Aorta (tissue), 5 donors: ENCODE results near the gene RANBP10. TPM values are rescaled to one million over a fixed set of nuclear protein-coding genes. Genes with fewer than 3 reads are reported as not detected.

Experiments used
- ATAC-seq: fragments of 200-7000 bp; cut with Tn5 transposase; one replicate; pipeline ENCODE4 v1.9.1; 2022; ENCODE audit warnings: moderate library complexity; ENCODE audit not compliant: low FRiP score
- DNase-seq, 2 donors: peaks; one replicate each; pipeline ENCODE4 v3.0.0-alpha.2; 2020
- H3K27ac ChIP-seq, 2 donors: one replicate each; pipeline ENCODE4 v1.5.1; 2013; ENCODE audit warnings: low read length in 2 of 2, mild to moderate bottlenecking in 2 of 2, moderate library complexity in 2 of 2, control low read depth in 1 of 2, inconsistent platforms in 1 of 2, low read depth in 1 of 2
- H3K27me3 ChIP-seq, 2 donors: one replicate each; pipeline ENCODE4 v1.6.1; 2013; ENCODE audit warnings: control low read depth in 1 of 2, low read length in 1 of 2, mild to moderate bottlenecking in 1 of 2, moderate library complexity in 1 of 2; ENCODE audit not compliant: insufficient read depth in 2 of 2, control insufficient read depth in 1 of 2
- H3K36me3 ChIP-seq, 2 donors: one replicate each; pipeline ENCODE4 v1.6.1; 2013; ENCODE audit warnings: control low read depth in 1 of 2, low read length in 1 of 2, mild to moderate bottlenecking in 1 of 2; ENCODE audit not compliant: insufficient read depth in 2 of 2, control insufficient read depth in 1 of 2
- H3K4me1 ChIP-seq, 2 donors: one replicate each; pipeline ENCODE4 v1.6.1; 2013; ENCODE audit warnings: low read length in 2 of 2, control low read depth in 1 of 2, mild to moderate bottlenecking in 1 of 2, moderate library complexity in 1 of 2; ENCODE audit not compliant: insufficient read depth in 2 of 2, control insufficient read depth in 1 of 2
- H3K4me3 ChIP-seq, 2 donors: one replicate each; pipeline ENCODE4 v1.5.1; 2013; ENCODE audit warnings: low read length in 2 of 2, control low read depth in 1 of 2, mild to moderate bottlenecking in 1 of 2
- H3K9me3 ChIP-seq: one replicate; pipeline ENCODE4 v1.6.1; 2013; ENCODE audit warnings: mild to moderate bottlenecking, low read length; ENCODE audit not compliant: control insufficient read depth
- WGBS, 2 donors: extraction: QIAGEN DNeasy Blood & Tissue Kit; methylation state at CpG; one replicate each; pipeline ENCODE4 v1.1.7; 2013; 5-methylcytosine and 5-hydroxymethylcytosine counted together
- intact Hi-C, 2 donors: fragments of 100-400 bp; cut with DNase I; formaldehyde crosslinking; loops; one replicate each; pipeline versions ENCODE4 v1.14.2 to v1.15.0; 2022
- long read RNA-seq, 2 donors: library from polyadenylated mRNA; unstranded; transcript quantifications; one replicate each; pipeline ENCODE4 v2.0.0, GENCODE V29; 2020 to 2021
- polyA plus RNA-seq, 2 donors: library from polyadenylated mRNA; stranded (reverse); fragments of 200-250 nt; gene quantifications; one replicate each; pipeline ENCODE4 v1.2.3, GENCODE V29; 2013
- total RNA-seq, 2 donors: library from RNA; stranded (reverse); fragmentation: NEBNext Ultra II Directional; extraction: Animal tissue kit (Norgen Biotek cat#: 25700); gene quantifications; one replicate each; pipeline ENCODE4 v1.2.1, GENCODE V29; 2021
- donor health status: healthy with polysubstance abuse.
- donor health status: Bipolar disorder and iron deficiency.
- donor health status: DM: no; HTN: no; CAD: no.
- donor health status: DM: no; HTN: no; CAD: no.
- donor health status: DM: yes; HTN: yes; CAD: no.

Gene RANBP10
- total RNA-seq (10 to 100 TPM; 17.7 to 21.6 TPM), polyA plus RNA-seq (10 to 100 TPM in 1 of 2 donors, 1 to 10 TPM in 1; 5.5 to 11.9 TPM)
- long read RNA-seq, donor 1, full-length matches to known transcripts = 16 of 42 reads
- long read RNA-seq, donor 1, partial matches to known transcripts = 9 of 42 reads
- long read RNA-seq, donor 1, other reads (novel, unspliced or antisense) = 17 of 42 reads
- long read RNA-seq, donor 2, full-length matches to known transcripts = 1 of 8 reads
- long read RNA-seq, donor 2, partial matches to known transcripts = 2 of 8 reads
- long read RNA-seq, donor 2, other reads (novel, unspliced or antisense) = 5 of 8 reads

DNA sequence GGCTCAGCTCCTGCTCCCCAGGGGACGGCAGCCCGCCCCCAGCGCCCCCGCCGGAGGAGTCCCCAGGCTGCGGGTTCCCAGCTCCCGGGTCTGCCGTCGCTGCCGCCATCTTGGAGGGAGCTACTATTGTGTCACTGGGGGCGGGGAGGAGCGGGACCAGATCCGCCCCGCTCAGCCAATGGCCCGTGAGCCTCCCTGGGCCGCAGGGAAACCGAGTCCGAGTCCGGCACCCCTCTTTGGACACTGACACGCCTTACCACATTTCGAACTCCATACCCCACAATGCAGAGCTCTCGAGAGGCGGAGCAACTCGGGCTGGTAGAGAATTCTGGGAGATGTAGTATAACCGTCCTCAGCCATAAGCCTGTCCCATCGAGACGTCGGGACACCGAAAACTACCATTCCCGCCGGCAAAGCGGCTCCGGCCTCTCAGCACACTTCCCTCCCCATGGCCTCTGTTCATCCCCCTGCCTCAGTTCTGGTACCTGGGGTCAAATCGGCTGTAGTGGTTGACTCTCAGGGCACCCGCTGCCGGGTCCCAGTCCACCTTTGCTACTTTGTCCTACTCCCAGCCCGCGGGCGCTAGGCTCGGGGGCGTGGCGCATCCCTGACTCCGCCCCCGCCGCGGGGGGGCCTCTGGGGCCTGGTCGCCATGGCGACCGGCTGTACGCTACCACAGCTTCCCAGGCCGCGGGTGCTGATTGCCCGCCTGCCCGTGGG lies at the start of gene RANBP10, which contains the start of gene TSNAXIP1:
Gene RANBP10, minus strand, starts transcription at position 133 of the 720 bp plus-strand sequence. Its CDS starts 24 bp downstream, at position 109.
Gene TSNAXIP1, plus strand, starts transcription at position 462 of the 720 bp plus-strand sequence. CDS start 261 bp downstream, outside the sequence.
- Histone ChIP-seq H3K27me3 (no peaks in the 10 kb centered on the region), H3K4me1 (no peaks in the 10 kb centered on the region), H3K27ac (peak within 1 kb of the TSS in 1 of 2 donors; percentile 21), H3K4me3 (peak within 1 kb of the TSS; percentile 49 to 87), H3K9me3 (no peaks in the 10 kb centered on the region), H3K36me3 (no peaks in the 10 kb centered on the region)
- intact Hi-C loops = loop anchor here in 1 of 2 donors (5.0 kb wide), 1 partner anchor 36 kb away; the partner anchor contains the start of gene THAP11
- peak; percentile 98 to 99 for DNase-seq
- WGBS, 2 donors = 0 to 1% methylated on average over 49 to 54 of the region's 54 CpGs
- ATAC-seq = peak; percentile 98

DNA sequence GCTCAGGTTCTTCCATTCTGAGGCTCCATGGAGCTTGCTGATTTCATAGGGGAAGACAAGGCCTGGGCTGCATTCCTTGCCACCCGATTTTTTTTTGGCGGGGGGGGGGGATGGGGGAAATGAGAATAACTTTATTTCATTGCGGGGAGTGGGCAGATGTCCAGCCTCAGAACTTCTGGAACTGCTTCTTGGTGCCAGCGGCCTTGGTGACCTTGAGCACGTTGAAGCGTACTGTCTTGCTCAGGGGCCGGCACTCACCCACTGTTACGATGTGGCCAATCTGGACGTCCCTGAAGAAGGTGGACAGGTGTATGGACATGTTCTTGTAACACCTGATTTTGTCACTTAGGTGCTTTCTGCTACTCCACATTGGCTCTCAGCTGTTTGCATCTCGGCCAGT lies 49.4 kb upstream of the RANBP10 start:
- 70 to 74% methylated on average over 10 of the region's 10 CpGs for WGBS, 2 donors
- H3K4me1 ChIP-seq = no peaks in the 10 kb centered on the region
- no peak for ATAC-seq

DNA sequence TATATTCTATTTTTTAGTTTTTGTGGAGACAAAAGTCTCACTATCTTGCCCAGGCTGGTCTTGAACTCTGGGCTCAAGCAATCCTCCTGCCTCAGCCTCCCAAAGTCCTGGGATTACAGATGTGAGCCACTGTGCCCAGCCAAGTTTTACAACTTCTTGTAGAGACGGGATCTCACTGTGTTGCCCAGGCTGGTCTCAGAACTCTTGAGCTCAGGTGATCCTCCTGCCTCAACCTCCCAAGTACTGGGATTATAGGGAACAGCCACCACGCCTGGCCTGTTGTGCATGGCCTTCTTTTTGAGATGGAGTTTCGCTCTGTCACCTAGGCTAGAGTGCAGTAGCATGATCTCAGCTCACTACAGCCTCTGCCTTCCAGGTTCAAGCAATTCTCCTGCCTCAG lies 47.3 kb upstream of the RANBP10 start:
- 96 to 97% methylated on average over 3 of the region's 3 CpGs for WGBS, 2 donors

More for the DNA sequence above, 49.4 kb upstream of the RANBP10 start:
- Histone ChIP-seq H3K9me3 (no peaks in the 10 kb centered on the region), H3K27me3 (no peaks in the 10 kb centered on the region), H3K36me3 (no peaks in the 10 kb centered on the region), H3K4me3 (no peak overlapping the region), H3K27ac (no peak overlapping the region)
- intact Hi-C loops = no loop called here
- no peak for DNase-seq

DNA sequence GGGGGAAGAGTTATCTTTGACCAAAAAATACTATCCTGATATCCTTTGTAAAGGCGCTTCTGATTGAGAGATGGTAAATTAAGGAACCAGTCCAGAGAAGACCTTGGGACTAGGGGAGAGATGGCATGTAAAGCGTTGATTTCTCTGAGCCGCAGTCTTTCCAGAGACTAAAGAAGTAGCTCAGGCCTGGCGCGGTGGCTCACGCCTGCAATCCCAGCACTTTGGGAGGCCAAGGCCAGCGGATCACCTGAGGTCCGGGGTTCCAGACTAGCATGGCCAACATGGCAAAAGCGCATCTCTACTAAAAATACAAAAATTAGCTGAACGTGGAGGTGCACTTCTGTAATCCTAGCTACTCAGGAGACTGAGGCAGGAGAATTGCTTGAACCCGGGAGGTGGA lies 41.8 kb upstream of the RANBP10 start:
- peak overlapping the region in 1 of 2 donors; percentile 76 for H3K4me3 ChIP-seq
- H3K27me3 ChIP-seq = no peaks in the 10 kb centered on the region
- no peaks in the 10 kb centered on the region for H3K36me3 ChIP-seq
- DNase-seq (no peak), ATAC-seq (no peak)
- H3K9me3 ChIP-seq = no peaks in the 10 kb centered on the region
- WGBS, 2 donors = 81 to 86% methylated on average over 11 of the region's 11 CpGs
- no peak overlapping the region for H3K27ac ChIP-seq
- peaks cover 0 to 5% of the 10 kb centered on the region in 2 donors for H3K4me1 ChIP-seq
- intact Hi-C loops = no loop called here

More for the DNA sequence above, 47.3 kb upstream of the RANBP10 start:
- DNase-seq (no peak), ATAC-seq (no peak)
- no peaks in the 10 kb centered on the region for H3K4me1 ChIP-seq
- H3K4me3 ChIP-seq = no peak overlapping the region
- H3K27ac ChIP-seq = no peak overlapping the region
- H3K36me3 ChIP-seq = no peaks in the 10 kb centered on the region
- no peaks in the 10 kb centered on the region for H3K9me3 ChIP-seq
- no peaks in the 10 kb centered on the region for H3K27me3 ChIP-seq
- intact Hi-C loops = no loop called here

DNA sequence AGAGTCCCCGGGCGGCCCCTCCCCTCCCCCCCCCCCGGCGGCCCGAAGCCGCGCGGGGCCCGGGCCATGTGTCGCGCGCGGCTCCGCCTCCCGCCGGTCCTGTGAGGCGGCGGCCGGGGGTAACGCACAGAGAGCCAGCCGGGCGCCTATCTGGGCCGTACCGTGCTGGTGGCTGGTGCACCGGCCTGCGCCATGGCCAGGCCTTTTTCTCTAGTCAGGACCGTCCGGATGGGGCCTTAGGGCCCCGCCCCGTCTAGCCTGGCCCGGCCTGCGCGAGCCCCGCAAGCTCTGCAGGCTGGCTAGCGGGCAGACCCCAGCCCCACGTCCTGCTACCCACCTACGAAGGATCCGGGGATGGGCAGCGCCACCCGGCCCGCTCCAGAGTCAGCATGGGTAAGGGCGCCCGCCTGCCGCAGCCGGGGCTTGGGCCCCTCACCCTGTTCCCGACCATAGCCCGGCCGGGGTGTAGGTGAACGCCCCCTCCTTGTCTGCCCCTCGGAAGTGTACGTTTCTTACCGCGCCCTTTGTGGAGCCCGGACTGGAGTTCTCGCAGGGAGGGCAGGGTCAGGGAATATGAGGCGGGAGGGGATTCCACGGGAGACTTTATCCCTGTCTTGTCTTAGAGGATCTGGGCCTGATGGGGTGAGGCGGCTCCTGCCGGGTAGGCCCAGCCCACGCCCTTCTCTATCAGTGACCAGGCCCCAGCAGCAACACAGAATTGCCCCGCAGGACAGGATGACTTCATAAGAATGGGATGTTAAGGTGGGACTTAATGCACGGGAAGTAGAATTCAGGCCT lies 40.9 kb upstream of the RANBP10 start, which contains the start of gene CENPT:
Gene CENPT, minus strand, starts transcription at position 630 of the 798 bp plus-strand sequence. CDS start 13,834 bp downstream, outside the sequence.
- intact Hi-C loops = no loop called here
- 1% methylated on average over 41 to 62 of the region's 62 CpGs for WGBS, 2 donors
- Histone ChIP-seq H3K4me1 (peaks cover 0 to 5% of the 10 kb centered on the region in 2 donors), H3K9me3 (no peaks in the 10 kb centered on the region), H3K4me3 (peak within 1 kb of the TSS; percentile 33 to 76), H3K36me3 (no peaks in the 10 kb centered on the region), H3K27ac (peak within 1 kb of the TSS; percentile 17 to 97), H3K27me3 (no peaks in the 10 kb centered on the region)
- DNase-seq (peak; percentile 55 to 88), ATAC-seq (peak; percentile 75)

DNA sequence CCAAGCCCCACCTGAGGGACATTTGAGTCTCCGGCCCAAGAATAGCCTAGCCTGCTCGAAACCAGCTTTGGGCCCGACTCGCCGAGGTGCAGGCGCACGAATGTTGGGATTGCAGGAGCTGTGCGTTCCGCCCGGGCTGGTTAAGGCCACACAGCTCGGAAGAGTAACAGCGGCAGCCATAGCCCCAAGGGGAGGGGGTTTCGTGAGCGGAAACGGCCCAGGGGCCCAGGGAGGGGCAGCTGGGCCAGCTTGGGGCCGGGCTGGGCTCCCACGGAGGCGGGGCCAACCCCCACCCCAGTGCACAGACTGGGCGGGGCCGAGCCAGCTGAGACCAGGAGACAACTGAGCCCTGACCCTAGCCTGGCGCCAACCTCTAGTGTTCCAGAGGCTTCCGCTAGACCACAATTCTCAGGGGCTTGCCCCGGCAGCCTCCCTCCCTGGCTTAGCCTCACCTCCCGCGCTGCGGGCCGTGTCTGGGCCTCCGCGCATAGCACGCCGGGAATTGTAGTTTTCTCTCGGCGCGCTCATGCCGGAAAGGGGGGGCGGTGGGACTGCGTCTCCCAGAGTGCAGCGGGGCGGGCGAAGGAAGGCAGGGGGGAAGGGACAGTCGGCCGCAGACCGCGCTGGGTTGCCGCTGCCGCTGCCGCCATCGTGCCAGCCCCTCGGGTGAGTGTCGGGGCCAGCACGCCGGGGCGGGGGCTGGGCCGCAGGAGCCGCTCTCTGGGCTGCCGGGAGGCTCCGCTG lies 40.1 kb upstream of the RANBP10 start, which contains the start of gene NUTF2:
Gene NUTF2, plus strand, starts transcription at position 614 of the 744 bp plus-strand sequence. CDS start 18,198 bp downstream, outside the sequence.
- no peaks in the 10 kb centered on the region for H3K36me3 ChIP-seq
- H3K4me1 ChIP-seq = peaks cover 0 to 5% of the 10 kb centered on the region in 2 donors
- H3K4me3 ChIP-seq = peak within 1 kb of the TSS; percentile 33 to 76
- DNase-seq (peak; percentile 97 to 98), ATAC-seq (peak; percentile 92)
- H3K27ac ChIP-seq = peak within 1 kb of the TSS; percentile 17 to 97
- intact Hi-C loops = loop anchor here in 1 of 2 donors (1.0 kb wide), 1 partner anchor 17 kb away; no protein-coding TSS in a partner anchor
- H3K9me3 ChIP-seq = no peaks in the 10 kb centered on the region
- no peaks in the 10 kb centered on the region for H3K27me3 ChIP-seq
- 0 to 1% methylated on average over 34 to 57 of the region's 57 CpGs for WGBS, 2 donors

DNA sequence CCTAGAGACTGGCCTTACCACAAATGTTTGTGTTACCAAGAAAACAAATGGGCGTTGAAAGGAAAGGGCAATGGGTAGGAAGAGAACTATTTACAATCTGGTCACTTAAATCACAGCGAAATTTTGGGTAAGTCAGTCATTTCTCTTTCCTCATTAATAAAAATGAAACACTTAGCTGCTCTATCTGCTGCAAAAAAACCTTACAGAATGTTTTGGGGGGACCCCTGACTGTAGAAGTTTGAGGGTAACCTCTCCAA lies 39.6 kb upstream of the RANBP10 start:
- 5 to 8% methylated on average over 2 of the region's 2 CpGs for WGBS, 2 donors
- peak overlapping the region; percentile 17 to 97 for H3K27ac ChIP-seq

More for the DNA sequence above, 39.6 kb upstream of the RANBP10 start:
- no peaks in the 10 kb centered on the region for H3K9me3 ChIP-seq
- intact Hi-C loops = loop anchor here in 1 of 2 donors (1.0 kb wide), 1 partner anchor 17 kb away; no protein-coding TSS in a partner anchor
- ATAC-seq = no peak
- peaks cover 0 to 5% of the 10 kb centered on the region in 2 donors for H3K4me1 ChIP-seq
- peak overlapping the region; percentile 33 to 76 for H3K4me3 ChIP-seq
- DNase-seq = no peak
- H3K36me3 ChIP-seq = no peaks in the 10 kb centered on the region
- no peaks in the 10 kb centered on the region for H3K27me3 ChIP-seq
